Fibroblast of villous mesenchyme (primary cell): Measurements from ENCODE around the gene RHBDF2. TPM values are rescaled to one million over a fixed set of nuclear protein-coding genes. Genes with fewer than 3 reads are reported as not detected.

ENCODE experiments used
- DNase-seq: peaks from one replicate; pipeline ENCODE4 v3.0.0-alpha.2; 2010; ENCODE audit warnings: low read depth
- H3K4me3 ChIP-seq: 2 replicates; pipeline ENCODE4 v1.5.1; 2011; ENCODE audit warnings: low read depth, mild to moderate bottlenecking, low read length
- CTCF ChIP-seq: IDR thresholded peaks from 2 replicates; pipeline ENCODE4 v1.5.1; 2012; ENCODE audit warnings: low read depth, mild to moderate bottlenecking, low read length; ENCODE audit not compliant: insufficient read depth
- total RNA-seq: library from RNA; depleted of rRNA; stranded (reverse); fragments of >200 nt; gene quantifications from 2 replicates; pipeline ENCODE4 v1.2.3, GENCODE V29; 2012

The RHBDF2 gene
- total RNA-seq, 1 donor: 13.4 TPM

GRCh38 chr17:76546556-76547182 is 45.4 kb upstream of the RHBDF2 start:
- TF ChIP-seq CTCF: no peak
- no peak overlapping the region for H3K4me3 ChIP-seq
- DNase-seq: peak; percentile 95

- peak; percentile 50 for DNase-seq
- H3K4me3 ChIP-seq: no peak overlapping the region
- TF ChIP-seq CTCF: no peak
Measured at GRCh38 chr17:76545918-76546555, 44.8 kb upstream of the RHBDF2 start.

GRCh38 chr17:76544546-76545365 is 43.5 kb upstream of the RHBDF2 start:
- no peak overlapping the region for H3K4me3 ChIP-seq
- TF ChIP-seq CTCF: no peak
- DNase-seq: no peak

GRCh38 chr17:76543826-76544545 is 42.8 kb upstream of the RHBDF2 start:
- H3K4me3 ChIP-seq: no peak overlapping the region
- DNase-seq: peak; percentile 51
- no peak for TF ChIP-seq CTCF

- no peak overlapping the region for H3K4me3 ChIP-seq
- no peak for DNase-seq
- TF ChIP-seq CTCF: no peak
Measured at GRCh38 chr17:76543482-76543825, 42.2 kb upstream of the RHBDF2 start.

- no peak for DNase-seq
- no peak for TF ChIP-seq CTCF
- H3K4me3 ChIP-seq: no peak overlapping the region
Measured at GRCh38 chr17:76542984-76543383, 41.8 kb upstream of the RHBDF2 start.
